GM23248 (cell line): Measurements from ENCODE around the gene SLC19A2. TPM values are rescaled to one million over a fixed set of nuclear protein-coding genes. Genes with fewer than 3 reads are reported as not detected.

ENCODE experiments used
- DNase-seq: peaks from one replicate; pipeline ENCODE4 v3.0.0-alpha.2; 2015
- H2AFZ ChIP-seq: fragments of 200-600 bp; sonication (generic); 2 replicates; pipeline ENCODE4 v1.6.1; 2016; ENCODE audit warnings: antibody characterized with exemption
- H3F3A ChIP-seq: fragments of 200-600 bp; sonication (generic); 2 replicates; pipeline ENCODE4 v1.6.1; 2016; ENCODE audit warnings: mild to moderate bottlenecking, antibody characterized with exemption, mixed run types; ENCODE audit not compliant: insufficient read depth
- H3K27ac ChIP-seq: fragments of 200-600 bp; sonication (generic); 2 replicates; pipeline ENCODE4 v1.5.1; 2016; ENCODE audit warnings: mild to moderate bottlenecking
- H3K27me3 ChIP-seq: fragments of 200-600 bp; sonication (generic); replicated peaks from 2 replicates; pipeline ENCODE4 v1.6.1; 2016; ENCODE audit warnings: mild to moderate bottlenecking; ENCODE audit not compliant: insufficient read depth
- H3K36me3 ChIP-seq: fragments of 200-600 bp; sonication (generic); 2 replicates; pipeline ENCODE4 v1.6.1; 2016; ENCODE audit warnings: low read depth, mild to moderate bottlenecking
- H3K4me1 ChIP-seq: fragments of 200-600 bp; sonication (generic); 2 replicates; pipeline ENCODE4 v1.6.1; 2016; ENCODE audit warnings: mild to moderate bottlenecking; ENCODE audit not compliant: insufficient read depth
- H3K4me2 ChIP-seq: fragments of 200-600 bp; sonication (generic); one replicate; pipeline ENCODE4 v1.6.1; 2016; ENCODE audit warnings: mild to moderate bottlenecking; ENCODE audit not compliant: unreplicated experiment
- H3K4me3 ChIP-seq: fragments of 200-600 bp; sonication (generic); 2 replicates; pipeline ENCODE4 v1.5.1; 2016; ENCODE audit warnings: mild to moderate bottlenecking
- H3K79me2 ChIP-seq: fragments of 200-600 bp; sonication (generic); 2 replicates; pipeline ENCODE4 v1.6.1; 2016; ENCODE audit warnings: mild to moderate bottlenecking; ENCODE audit not compliant: insufficient read depth
- H3K9ac ChIP-seq: fragments of 200-600 bp; sonication (generic); 2 replicates; pipeline ENCODE4 v1.6.1; 2016; ENCODE audit warnings: mild to moderate bottlenecking
- H3K9me2 ChIP-seq: fragments of 200-600 bp; sonication (generic); 2 replicates; pipeline ENCODE4 v1.6.1; 2016; ENCODE audit warnings: mixed run types, mild to moderate bottlenecking, moderate library complexity; ENCODE audit not compliant: insufficient read depth
- H3K9me3 ChIP-seq: fragments of 200-600 bp; sonication (generic); one replicate; pipeline ENCODE4 v1.6.1; 2017; ENCODE audit warnings: low read depth
- H4K20me1 ChIP-seq: fragments of 200-600 bp; sonication (generic); 2 replicates; pipeline ENCODE4 v1.6.0; 2016; ENCODE audit not compliant: insufficient read depth
- EZH2 ChIP-seq: fragments of 200-600 bp; sonication (generic); IDR thresholded peaks from 2 replicates; pipeline ENCODE4 v1.6.1; 2018; ENCODE audit warnings: antibody characterized with exemption, mild to moderate bottlenecking; ENCODE audit not compliant: insufficient read depth, poor library complexity, severe bottlenecking
- EZH2phosphoT487 ChIP-seq: fragments of 200-600 bp; sonication (generic); IDR thresholded peaks from 2 replicates; pipeline ENCODE4 v1.6.1; 2018; ENCODE audit warnings: antibody characterized with exemption, moderate library complexity, mild to moderate bottlenecking, low read depth; ENCODE audit not compliant: insufficient read depth
- WGBS, 2 experiments: methylation state at CpG; one replicate each; pipeline ENCODE4 v1.1.6; 2015 to 2017; ENCODE audit warnings: low lambda C conversion rate in 2 of 2, low coverage in 1 of 2; ENCODE audit errors: missing lambda C conversion rate in 2 of 2; 5-methylcytosine and 5-hydroxymethylcytosine counted together
- in situ Hi-C: fragments of 300-500 bp; cut with MboI; formaldehyde crosslinking; loops from 2 replicates; pipeline ENCODE4 v1.15.0; 2020
- polyA plus RNA-seq: library from polyadenylated mRNA; unstranded; fragments of >200 nt; fragmentation: Nextera tagmentation; extraction: Ambion mirVana; gene quantifications from 2 replicates; pipeline ENCODE4 v1.2.1, GENCODE V29; 2016
- total RNA-seq: library from RNA; depleted of rRNA; stranded (reverse); fragments of >200 nt; shearing (Covaris generic); gene quantifications from 2 replicates; pipeline ENCODE4 v1.2.3, GENCODE V29; 2014

The SLC19A2 gene
- total and polyA plus RNA-seq, 2 experiments from 2014 or later: 2.6 to 7.1 TPM

DNA sequence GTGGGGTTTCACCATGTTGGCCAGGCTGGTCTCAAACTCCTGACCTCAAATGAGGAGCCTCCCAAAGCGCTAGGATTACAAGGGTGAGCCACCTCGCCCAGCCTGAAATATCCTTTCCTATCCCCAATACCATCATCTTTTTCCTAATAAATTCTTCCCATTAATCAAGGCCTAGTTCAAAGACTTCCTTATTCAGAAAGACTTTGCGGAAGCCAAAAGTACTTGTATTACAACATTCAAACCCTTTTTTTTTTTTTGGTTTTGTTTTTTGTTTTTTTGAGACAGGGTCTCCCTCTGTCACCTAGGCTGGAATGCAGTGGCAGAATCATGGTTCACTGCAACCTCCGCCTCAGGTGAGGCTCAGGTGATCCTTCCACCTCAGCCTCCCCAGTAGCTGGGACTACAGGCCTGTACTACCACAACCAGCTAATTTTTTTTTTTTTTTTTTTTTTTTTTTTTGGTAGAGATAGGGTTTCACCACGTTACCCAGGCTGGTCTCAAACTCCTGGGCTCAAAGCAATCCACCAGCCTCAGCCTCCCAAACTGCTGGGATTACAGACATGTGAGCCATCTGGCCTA lies 7.6 kb downstream of the SLC19A2 start:
- H3K27ac ChIP-seq: no peak overlapping the region
- H2AFZ ChIP-seq: no peak overlapping the region
- no peak overlapping the region for H3K4me2 ChIP-seq
- H3K4me1 ChIP-seq: peaks cover 3% of the 10 kb centered on the region
- no peaks in the 10 kb centered on the region for H3K9me3 ChIP-seq
- in situ Hi-C loops: no loop called here
- H3K36me3 ChIP-seq: no peaks in the 10 kb centered on the region
- H3K4me3 ChIP-seq: no peak overlapping the region
- H4K20me1 ChIP-seq: no peaks in the 10 kb centered on the region
- DNase-seq: no peak
- no peaks in the 10 kb centered on the region for H3F3A ChIP-seq
- no peak overlapping the region for H3K9ac ChIP-seq
- H3K79me2 ChIP-seq: peaks cover 65% of the 10 kb centered on the region
- H3K9me2 ChIP-seq: no peaks in the 10 kb centered on the region
- H3K27me3 ChIP-seq: no peaks in the 10 kb centered on the region
- no peak for TF ChIP-seq EZH2
- TF ChIP-seq EZH2phosphoT487: no peak
- 98 to 99% methylated on average over 5 of the region's 5 CpGs for WGBS, 2 experiments

DNA sequence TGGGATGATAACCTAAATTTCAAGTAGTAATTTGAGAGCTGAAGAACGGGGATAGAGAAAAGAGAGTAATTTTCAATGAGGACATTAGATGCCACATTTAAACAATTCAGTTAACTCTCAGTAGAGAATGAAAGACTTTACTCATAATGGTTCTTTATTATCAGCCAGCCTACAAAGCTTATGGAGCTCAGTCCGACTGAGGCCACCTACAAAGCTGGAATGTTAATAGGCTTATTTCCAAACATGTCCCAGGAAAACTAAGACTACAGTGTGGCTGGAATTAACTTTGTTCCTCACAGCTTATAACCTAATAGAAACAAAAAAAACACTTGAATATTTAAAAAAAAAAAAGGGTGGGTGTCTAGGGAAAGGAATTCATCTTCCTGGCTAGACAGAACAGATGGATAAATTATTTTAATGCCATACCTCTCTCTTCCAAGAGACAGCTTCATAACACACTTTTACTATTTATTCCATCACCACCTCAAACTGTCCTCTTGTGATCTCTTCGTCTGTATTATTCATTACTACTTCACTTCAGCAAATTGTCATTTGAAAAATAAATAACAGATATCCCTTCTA lies 9.8 kb downstream of the SLC19A2 start:
- Histone ChIP-seq H3K4me2 (no peak overlapping the region), H3K9ac (no peak overlapping the region), H3K9me3 (no peaks in the 10 kb centered on the region), H4K20me1 (no peaks in the 10 kb centered on the region), H3K4me3 (no peak overlapping the region), H3K36me3 (no peaks in the 10 kb centered on the region), H3K9me2 (no peaks in the 10 kb centered on the region), H3K79me2 (peaks cover 42% of the 10 kb centered on the region), H3F3A (no peaks in the 10 kb centered on the region), H2AFZ (no peak overlapping the region), H3K27ac (no peak overlapping the region), H3K4me1 (no peaks in the 10 kb centered on the region), H3K27me3 (no peaks in the 10 kb centered on the region)
- TF ChIP-seq EZH2 (no peak), EZH2phosphoT487 (no peak)
- in situ Hi-C loops: no loop called here
- no peak for DNase-seq
- 97 to 99% methylated on average over 3 of the region's 3 CpGs for WGBS, 2 experiments

DNA sequence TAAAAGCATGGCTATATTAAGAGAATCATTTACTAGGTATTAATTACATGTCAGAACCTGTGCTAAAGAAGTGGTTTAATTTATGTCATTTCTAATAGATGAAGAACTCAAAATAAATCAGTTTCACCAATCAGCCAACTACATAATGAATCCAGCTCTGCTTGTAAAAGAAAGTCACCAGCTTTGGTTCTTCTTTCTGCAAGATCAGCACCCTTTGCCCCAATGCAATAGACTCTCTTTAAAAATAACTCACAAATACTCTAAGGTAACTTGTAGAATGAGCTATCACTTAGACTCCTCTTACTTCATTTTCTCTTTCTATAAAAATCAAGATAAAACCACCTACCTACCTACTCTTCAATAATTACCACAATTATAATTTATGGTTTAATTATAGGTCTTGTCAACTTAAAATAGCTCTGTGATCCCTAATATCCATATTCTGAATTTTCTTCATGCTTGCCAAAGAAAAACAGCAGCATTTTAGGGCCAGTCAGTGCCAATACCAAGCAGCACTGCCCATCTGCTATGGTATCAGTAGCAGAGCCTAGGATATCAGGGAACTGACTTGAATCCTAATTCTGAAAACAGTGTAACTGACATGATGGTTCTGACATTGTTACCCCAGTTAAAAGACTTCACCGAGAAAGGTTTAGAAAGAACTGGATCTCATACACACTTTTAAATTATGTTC lies 11.3 kb downstream of the SLC19A2 start:
- Histone ChIP-seq H3K4me2 (no peak overlapping the region), H4K20me1 (no peaks in the 10 kb centered on the region), H3K4me1 (no peaks in the 10 kb centered on the region), H2AFZ (no peak overlapping the region), H3K9me2 (no peaks in the 10 kb centered on the region), H3K79me2 (peaks cover 27% of the 10 kb centered on the region), H3K9me3 (no peaks in the 10 kb centered on the region), H3K9ac (no peak overlapping the region), H3K4me3 (no peak overlapping the region), H3K27ac (no peak overlapping the region), H3K27me3 (no peaks in the 10 kb centered on the region), H3F3A (no peaks in the 10 kb centered on the region), H3K36me3 (no peaks in the 10 kb centered on the region)
- TF ChIP-seq EZH2: no peak
- no peak for TF ChIP-seq EZH2phosphoT487
- 94 to 100% methylated on average over 1 of the region's 1 CpG for WGBS, 2 experiments
- in situ Hi-C loops: no loop called here
- DNase-seq: no peak

- in situ Hi-C loops: no loop called here
Observed at GRCh38 chr1:169473347-169473746, 12.4 kb downstream of the SLC19A2 start.

More at GRCh38 chr1:169473347-169473746, 12.4 kb downstream of the SLC19A2 start:
- no peak for DNase-seq
- Histone ChIP-seq H2AFZ (no peak overlapping the region), H3K27me3 (no peaks in the 10 kb centered on the region), H3K27ac (no peak overlapping the region), H3K79me2 (peaks cover 16% of the 10 kb centered on the region), H3K36me3 (no peaks in the 10 kb centered on the region), H3F3A (no peaks in the 10 kb centered on the region), H3K9me2 (no peaks in the 10 kb centered on the region), H3K4me1 (no peaks in the 10 kb centered on the region), H3K9ac (no peak overlapping the region), H3K4me2 (no peak overlapping the region), H3K4me3 (no peak overlapping the region), H3K9me3 (no peaks in the 10 kb centered on the region), H4K20me1 (no peaks in the 10 kb centered on the region)
- 93 to 98% methylated on average over 5 of the region's 5 CpGs for WGBS, 2 experiments
- TF ChIP-seq EZH2 (no peak), EZH2phosphoT487 (no peak)
